ENCODE measurements around the gene DIP2A.

DIP2A gene

GRCh38 chr21:46428286-46428685 is 30.4 kb upstream of the DIP2A start:
- Histone ChIP-seq H3K9me3 (ENCODE audit: insufficient read depth, low read length) (no peaks in the 10 kb centered on the region), H3K4me2 (ENCODE audit: low read length) (no peak overlapping the region), H3K27ac (ENCODE audit: low read length) (no peak overlapping the region), H3K79me2 (ENCODE audit: low read length) (no peaks in the 10 kb centered on the region), H3K9ac (ENCODE audit: low read length) (no peak overlapping the region), H3K4me3 (ENCODE audit: low read length) (no peak overlapping the region), H4K20me1 (ENCODE audit: insufficient read depth, low read length) (no peaks in the 10 kb centered on the region), H3K27me3 (ENCODE audit: low read depth, low read length) (no peaks in the 10 kb centered on the region), H3K4me1 (ENCODE audit: low read length) (peaks cover 8% of the 10 kb centered on the region), H2AFZ (ENCODE audit: low read depth, low read length) (no peak overlapping the region), H3K36me3 (replicated peaks; ENCODE audit: low read depth, low read length) (peaks cover 2% of the 10 kb centered on the region)
- TF ChIP-seq, protein P1, sequence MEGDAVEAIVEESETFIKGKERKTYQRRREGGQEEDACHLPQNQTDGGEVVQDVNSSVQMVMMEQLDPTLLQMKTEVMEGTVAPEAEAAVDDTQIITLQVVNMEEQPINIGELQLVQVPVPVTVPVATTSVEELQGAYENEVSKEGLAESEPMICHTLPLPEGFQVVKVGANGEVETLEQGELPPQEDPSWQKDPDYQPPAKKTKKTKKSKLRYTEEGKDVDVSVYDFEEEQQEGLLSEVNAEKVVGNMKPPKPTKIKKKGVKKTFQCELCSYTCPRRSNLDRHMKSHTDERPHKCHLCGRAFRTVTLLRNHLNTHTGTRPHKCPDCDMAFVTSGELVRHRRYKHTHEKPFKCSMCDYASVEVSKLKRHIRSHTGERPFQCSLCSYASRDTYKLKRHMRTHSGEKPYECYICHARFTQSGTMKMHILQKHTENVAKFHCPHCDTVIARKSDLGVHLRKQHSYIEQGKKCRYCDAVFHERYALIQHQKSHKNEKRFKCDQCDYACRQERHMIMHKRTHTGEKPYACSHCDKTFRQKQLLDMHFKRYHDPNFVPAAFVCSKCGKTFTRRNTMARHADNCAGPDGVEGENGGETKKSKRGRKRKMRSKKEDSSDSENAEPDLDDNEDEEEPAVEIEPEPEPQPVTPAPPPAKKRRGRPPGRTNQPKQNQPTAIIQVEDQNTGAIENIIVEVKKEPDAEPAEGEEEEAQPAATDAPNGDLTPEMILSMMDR (IDR thresholded peaks at IDR 0.05; ENCODE audit: low read depth, low read length), result no peak
- no peak for TF ChIP-seq EZH2phosphoT487 (IDR thresholded peaks at IDR 0.05; ENCODE audit: low read depth)

DNA sequence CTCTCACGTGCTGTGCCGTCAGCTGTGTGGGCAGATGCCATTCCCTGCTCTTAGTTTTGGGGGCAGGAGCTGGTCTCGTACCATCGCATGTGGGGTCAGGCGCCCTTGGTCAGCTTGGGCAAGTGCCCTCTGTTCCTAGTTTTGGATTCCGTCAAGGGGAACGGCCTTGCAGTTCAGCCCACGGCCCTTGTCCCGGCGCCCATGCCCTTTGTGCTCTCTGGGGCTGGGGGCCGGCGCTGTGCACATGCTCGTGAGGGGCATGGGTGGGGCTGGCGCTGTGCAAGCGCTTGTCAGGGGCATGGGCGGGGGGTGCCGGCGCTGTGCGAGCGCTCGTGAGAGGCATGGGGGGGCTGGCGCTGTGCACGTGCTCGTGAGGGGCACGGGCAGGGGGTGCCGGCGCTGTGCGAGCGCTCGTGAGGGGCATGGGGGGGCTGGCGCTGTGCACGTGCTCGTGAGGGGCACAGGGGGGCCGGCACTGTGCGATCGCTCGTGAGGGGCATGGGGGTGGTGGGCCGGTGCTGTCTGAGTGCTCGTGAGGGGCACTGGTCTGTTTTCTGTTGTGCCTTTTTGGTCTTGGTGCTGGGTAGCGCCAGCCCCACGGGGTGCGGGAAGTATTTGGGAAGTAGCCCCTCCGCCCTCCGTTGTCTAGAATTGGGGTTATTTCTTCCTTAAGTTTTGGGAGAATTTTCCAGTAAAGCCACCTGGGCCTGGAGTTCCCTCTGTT is 29.5 kb upstream of the DIP2A start:
- TF ChIP-seq, protein P1 (IDR thresholded peaks at IDR 0.05; ENCODE audit: low read depth, low read length), result no peak
- no peak for TF ChIP-seq EZH2phosphoT487 (IDR thresholded peaks at IDR 0.05; ENCODE audit: low read depth)
- Histone ChIP-seq H3K79me2 (ENCODE audit: low read length) (no peaks in the 10 kb centered on the region), H3K36me3 (replicated peaks; ENCODE audit: low read depth, low read length) (peaks cover 2% of the 10 kb centered on the region), H3K9me3 (ENCODE audit: insufficient read depth, low read length) (no peaks in the 10 kb centered on the region), H3K9ac (ENCODE audit: low read length) (no peak overlapping the region), H3K4me1 (ENCODE audit: low read length) (peaks cover 8% of the 10 kb centered on the region), H3K27me3 (ENCODE audit: low read depth, low read length) (no peaks in the 10 kb centered on the region), H2AFZ (ENCODE audit: low read depth, low read length) (no peak overlapping the region), H3K4me2 (ENCODE audit: low read length) (no peak overlapping the region), H3K4me3 (ENCODE audit: low read length) (no peak overlapping the region), H4K20me1 (ENCODE audit: insufficient read depth, low read length) (no peaks in the 10 kb centered on the region), H3K27ac (ENCODE audit: low read length) (no peak overlapping the region)

- Histone ChIP-seq H4K20me1 (ENCODE audit: insufficient read depth, low read length) (no peaks in the 10 kb centered on the region), H3K27me3 (ENCODE audit: low read depth, low read length) (no peaks in the 10 kb centered on the region), H3K4me2 (ENCODE audit: low read length) (no peak overlapping the region), H3K79me2 (ENCODE audit: low read length) (no peaks in the 10 kb centered on the region), H2AFZ (ENCODE audit: low read depth, low read length) (no peak overlapping the region), H3K9ac (ENCODE audit: low read length) (no peak overlapping the region), H3K9me3 (ENCODE audit: insufficient read depth, low read length) (no peaks in the 10 kb centered on the region), H3K27ac (ENCODE audit: low read length) (no peak overlapping the region), H3K4me1 (ENCODE audit: low read length) (peaks cover 8% of the 10 kb centered on the region), H3K36me3 (replicated peaks; ENCODE audit: low read depth, low read length) (peaks cover 2% of the 10 kb centered on the region), H3K4me3 (ENCODE audit: low read length) (no peak overlapping the region)
- TF ChIP-seq EZH2phosphoT487 (IDR thresholded peaks at IDR 0.05; ENCODE audit: low read depth), result no peak
- TF ChIP-seq, protein P1 (IDR thresholded peaks at IDR 0.05; ENCODE audit: low read depth, low read length), result no peak
Observed at GRCh38 chr21:46429754-46430681, 28.7 kb upstream of the DIP2A start.

DNA sequence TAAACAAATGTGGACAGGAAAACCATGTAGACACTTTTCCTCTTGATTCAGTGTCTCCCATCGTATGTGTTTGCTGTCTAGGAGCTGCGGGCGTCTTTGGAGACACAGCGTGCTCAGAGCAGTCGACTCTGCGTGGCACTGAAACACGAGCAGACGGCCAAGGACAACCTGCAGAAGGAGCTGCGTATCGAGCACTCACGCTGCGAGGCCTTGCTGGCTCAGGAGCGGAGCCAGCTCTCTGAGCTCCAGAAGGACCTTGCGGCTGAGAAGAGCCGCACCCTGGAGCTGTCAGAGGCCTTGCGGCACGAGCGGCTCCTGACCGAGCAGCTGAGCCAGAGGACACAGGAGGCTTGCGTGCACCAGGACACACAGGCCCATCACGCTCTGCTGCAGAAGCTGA is 27.2 kb upstream of the DIP2A start:
- Histone ChIP-seq H3K4me3 (ENCODE audit: low read length) (no peak overlapping the region), H3K4me1 (ENCODE audit: low read length) (peaks cover 8% of the 10 kb centered on the region), H3K9ac (ENCODE audit: low read length) (no peak overlapping the region), H4K20me1 (ENCODE audit: insufficient read depth, low read length) (no peaks in the 10 kb centered on the region), H3K79me2 (ENCODE audit: low read length) (no peaks in the 10 kb centered on the region), H3K27ac (ENCODE audit: low read length) (no peak overlapping the region), H3K36me3 (replicated peaks; ENCODE audit: low read depth, low read length) (peaks cover 2% of the 10 kb centered on the region), H2AFZ (ENCODE audit: low read depth, low read length) (no peak overlapping the region), H3K4me2 (ENCODE audit: low read length) (no peak overlapping the region), H3K27me3 (ENCODE audit: low read depth, low read length) (no peaks in the 10 kb centered on the region), H3K9me3 (ENCODE audit: insufficient read depth, low read length) (no peaks in the 10 kb centered on the region)
- TF ChIP-seq, protein P1 (IDR thresholded peaks at IDR 0.05; ENCODE audit: low read depth, low read length), result no peak
- TF ChIP-seq EZH2phosphoT487 (IDR thresholded peaks at IDR 0.05; ENCODE audit: low read depth), result no peak

All from OCI-LY3 (cell line).